Fibroblast of skin of left biceps (primary cell): ENCODE data around the gene TRIM36.
A peak's percentile ranks its signal among the peaks of the same experiment; 100 is the strongest.

Source experiments
- DNase-seq, 2 experiments: peaks; one replicate each; pipeline ENCODE4 v3.0.0-alpha.2; 2013; ENCODE audit warnings: low read depth in 2 of 2

Gene TRIM36

GRCh38 chr5:115166744-115167393 is 2.8 kb downstream of the TRIM36 start:
- DNase-seq: no peak

GRCh38 chr5:115165790-115166189 is 3.9 kb downstream of the TRIM36 start:
- DNase-seq: no peak

- DNase-seq: no peak
Measured at GRCh38 chr5:115160975-115161475, 8.7 kb downstream of the TRIM36 start.

- DNase-seq: no peak
Measured at GRCh38 chr5:115151208-115151805, 18.4 kb downstream of the TRIM36 start.

GRCh38 chr5:115150512-115150911 is 19.2 kb downstream of the TRIM36 start:
- DNase-seq: no peak

- DNase-seq: no peak
Measured at GRCh38 chr5:115147052-115147451, 22.7 kb downstream of the TRIM36 start.

GRCh38 chr5:115136294-115136693 is 33.4 kb downstream of the TRIM36 start:
- DNase-seq: no peak

GRCh38 chr5:115132465-115132864 is 37.2 kb downstream of the TRIM36 start:
- DNase-seq: no peak

- DNase-seq: no peak
Measured at GRCh38 chr5:115126303-115126702, 43.4 kb downstream of the TRIM36 start.

GRCh38 chr5:115124741-115125140 is 45.0 kb downstream of the TRIM36 start:
- no peak for DNase-seq

- DNase-seq: no peak
Measured at GRCh38 chr5:115116001-115116400, 53.7 kb downstream of the TRIM36 start.

GRCh38 chr5:115109840-115110239 is 59.9 kb downstream of the TRIM36 start:
- DNase-seq: no peak

GRCh38 chr5:115109356-115109755 is 60.4 kb downstream of the TRIM36 start:
- DNase-seq: no peak

GRCh38 chr5:115100319-115100955 is 69.3 kb downstream of the TRIM36 start:
- no peak for DNase-seq

- DNase-seq: peak; percentile 10 to 25
Measured at GRCh38 chr5:115098041-115098702, 71.5 kb downstream of the TRIM36 start.

GRCh38 chr5:115097236-115097635 is 72.5 kb downstream of the TRIM36 start:
- no peak for DNase-seq

GRCh38 chr5:115096034-115096769 is 73.5 kb downstream of the TRIM36 start:
- DNase-seq: no peak

- no peak for DNase-seq
Measured at GRCh38 chr5:115087951-115088350, 81.8 kb downstream of the TRIM36 start.

GRCh38 chr5:115086473-115086872 is 83.2 kb downstream of the TRIM36 start:
- DNase-seq: no peak

GRCh38 chr5:115084246-115084793 is 85.4 kb downstream of the TRIM36 start:
- DNase-seq: no peak

GRCh38 chr5:115079924-115080623 is 89.6 kb downstream of the TRIM36 start:
- no peak for DNase-seq
